Osteocyte (in vitro differentiated cells): ENCODE data around the gene KBTBD4. TPM values are rescaled to one million over a fixed set of nuclear protein-coding genes. Genes with fewer than 3 reads are reported as not detected.

ENCODE experiments used
- DNase-seq: peaks from one replicate; pipeline ENCODE4 v3.0.0; 2021; ENCODE audit warnings: mixed read lengths; ENCODE audit not compliant: unreplicated experiment; ENCODE audit errors: extremely low spot score
- H3K27ac Mint-ChIP-seq: one replicate; pipeline ENCODE4 v1.8.0; 2021; ENCODE audit warnings: mild to moderate bottlenecking, mixed read lengths; ENCODE audit not compliant: unreplicated experiment
- H3K27me3 Mint-ChIP-seq: one replicate; pipeline ENCODE4 v1.8.0; 2021; ENCODE audit warnings: mixed read lengths; ENCODE audit not compliant: unreplicated experiment
- H3K36me3 Mint-ChIP-seq: one replicate; pipeline ENCODE4 v1.8.0; 2021; ENCODE audit warnings: mixed read lengths; ENCODE audit not compliant: unreplicated experiment
- H3K4me1 Mint-ChIP-seq: one replicate; pipeline ENCODE4 v1.8.0; 2021; ENCODE audit warnings: mixed read lengths; ENCODE audit not compliant: unreplicated experiment
- H3K4me3 Mint-ChIP-seq: one replicate; pipeline ENCODE4 v1.8.0; 2021; ENCODE audit warnings: mild to moderate bottlenecking, moderate library complexity, mixed read lengths; ENCODE audit not compliant: unreplicated experiment
- H3K9me3 Mint-ChIP-seq: one replicate; pipeline ENCODE4 v1.8.0; 2021; ENCODE audit warnings: mixed read lengths; ENCODE audit not compliant: unreplicated experiment
- total RNA-seq: library from RNA; stranded (reverse); gene quantifications from 2 replicates; pipeline ENCODE4 v1.2.1, GENCODE V29; 2021
- TF ChIP-seq, protein P1 (sequence below): fragments of 200-600 bp; sonication (generic); IDR thresholded peaks from 2 replicates; pipeline ENCODE4 v1.5.0; 2021; ENCODE audit warnings: antibody characterized with exemption, mild to moderate bottlenecking, moderate library complexity

Gene KBTBD4
- total RNA-seq, 1 donor from 2014 or later = 19.7 TPM

DNA sequence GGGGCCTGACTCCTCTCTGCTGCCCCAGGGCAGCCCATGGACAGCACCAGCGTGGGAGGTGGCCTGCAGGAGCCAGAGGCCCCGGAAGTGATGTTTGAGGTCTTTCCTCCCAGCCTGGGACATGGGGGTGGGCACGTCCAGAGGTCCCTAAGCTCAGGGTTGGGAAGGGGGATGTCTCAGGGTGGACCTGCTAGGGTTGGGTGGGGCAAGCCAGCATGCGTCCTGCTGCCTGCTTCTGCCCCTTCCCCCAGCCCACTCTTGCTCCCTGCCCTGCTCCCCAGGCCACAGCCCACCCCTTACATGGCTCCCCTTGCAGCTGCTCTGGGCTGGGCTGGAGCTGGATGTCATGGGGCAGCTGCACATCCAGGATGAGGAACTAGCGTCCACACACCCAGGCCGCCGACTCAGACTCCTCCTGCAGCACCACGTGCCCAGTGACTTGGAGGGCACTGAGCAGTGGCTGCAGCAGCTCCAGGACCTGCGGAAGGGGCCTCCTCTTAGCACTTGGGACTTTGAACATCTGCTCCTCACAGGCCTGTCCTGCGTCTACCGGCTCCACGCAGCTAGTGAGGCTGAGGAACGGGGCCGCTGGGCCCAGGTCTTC, 9.1 kb upstream of the KBTBD4 start:
- TF ChIP-seq, protein P1, sequence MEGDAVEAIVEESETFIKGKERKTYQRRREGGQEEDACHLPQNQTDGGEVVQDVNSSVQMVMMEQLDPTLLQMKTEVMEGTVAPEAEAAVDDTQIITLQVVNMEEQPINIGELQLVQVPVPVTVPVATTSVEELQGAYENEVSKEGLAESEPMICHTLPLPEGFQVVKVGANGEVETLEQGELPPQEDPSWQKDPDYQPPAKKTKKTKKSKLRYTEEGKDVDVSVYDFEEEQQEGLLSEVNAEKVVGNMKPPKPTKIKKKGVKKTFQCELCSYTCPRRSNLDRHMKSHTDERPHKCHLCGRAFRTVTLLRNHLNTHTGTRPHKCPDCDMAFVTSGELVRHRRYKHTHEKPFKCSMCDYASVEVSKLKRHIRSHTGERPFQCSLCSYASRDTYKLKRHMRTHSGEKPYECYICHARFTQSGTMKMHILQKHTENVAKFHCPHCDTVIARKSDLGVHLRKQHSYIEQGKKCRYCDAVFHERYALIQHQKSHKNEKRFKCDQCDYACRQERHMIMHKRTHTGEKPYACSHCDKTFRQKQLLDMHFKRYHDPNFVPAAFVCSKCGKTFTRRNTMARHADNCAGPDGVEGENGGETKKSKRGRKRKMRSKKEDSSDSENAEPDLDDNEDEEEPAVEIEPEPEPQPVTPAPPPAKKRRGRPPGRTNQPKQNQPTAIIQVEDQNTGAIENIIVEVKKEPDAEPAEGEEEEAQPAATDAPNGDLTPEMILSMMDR = no peak
- Mint-ChIP-seq H3K4me3 (no peak overlapping the region), H3K4me1 (no peaks in the 10 kb centered on the region), H3K9me3 (no peaks in the 10 kb centered on the region), H3K27ac (no peak overlapping the region), H3K36me3 (peaks cover 13% of the 10 kb centered on the region), H3K27me3 (no peaks in the 10 kb centered on the region)
- DNase-seq = no peak

DNA sequence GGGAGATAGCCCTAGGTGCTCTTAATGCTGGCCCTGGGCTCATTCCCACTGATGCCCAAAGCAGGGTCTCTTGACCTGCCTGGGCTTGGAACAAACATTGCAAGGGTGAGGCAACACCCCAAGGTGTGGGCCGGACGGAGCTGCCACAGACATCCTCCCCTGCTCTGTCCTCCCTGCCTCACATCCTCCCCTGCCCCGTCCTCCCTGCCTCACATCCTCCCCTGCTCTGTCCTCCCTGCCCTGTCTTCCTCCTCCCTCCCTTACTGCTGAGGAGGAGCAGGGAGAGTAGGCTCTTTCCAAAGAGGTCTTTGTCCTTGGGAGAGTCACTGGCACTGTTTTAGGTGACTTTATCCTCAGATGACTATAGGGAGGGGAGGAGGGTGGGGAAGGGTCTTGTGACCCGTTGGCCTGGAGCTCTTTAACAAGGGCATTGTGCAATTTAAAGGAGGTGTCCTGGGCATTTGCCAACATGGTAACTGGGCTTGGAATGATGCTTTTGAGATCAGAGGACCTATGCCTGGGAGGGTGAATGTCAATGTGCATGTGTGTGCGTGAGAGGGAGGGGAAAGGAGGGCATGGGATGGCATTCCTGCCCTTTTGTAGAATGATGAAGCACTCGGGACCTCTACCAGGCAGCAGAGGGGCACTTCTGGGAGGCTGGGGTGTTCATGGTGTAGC, 8.4 kb upstream of the KBTBD4 start:
- Mint-ChIP-seq H3K36me3 (peaks cover 18% of the 10 kb centered on the region), H3K4me1 (no peaks in the 10 kb centered on the region), H3K4me3 (no peak overlapping the region), H3K27ac (no peak overlapping the region), H3K9me3 (no peaks in the 10 kb centered on the region), H3K27me3 (no peaks in the 10 kb centered on the region)
- TF ChIP-seq, protein P1 = no peak
- DNase-seq = no peak

DNA sequence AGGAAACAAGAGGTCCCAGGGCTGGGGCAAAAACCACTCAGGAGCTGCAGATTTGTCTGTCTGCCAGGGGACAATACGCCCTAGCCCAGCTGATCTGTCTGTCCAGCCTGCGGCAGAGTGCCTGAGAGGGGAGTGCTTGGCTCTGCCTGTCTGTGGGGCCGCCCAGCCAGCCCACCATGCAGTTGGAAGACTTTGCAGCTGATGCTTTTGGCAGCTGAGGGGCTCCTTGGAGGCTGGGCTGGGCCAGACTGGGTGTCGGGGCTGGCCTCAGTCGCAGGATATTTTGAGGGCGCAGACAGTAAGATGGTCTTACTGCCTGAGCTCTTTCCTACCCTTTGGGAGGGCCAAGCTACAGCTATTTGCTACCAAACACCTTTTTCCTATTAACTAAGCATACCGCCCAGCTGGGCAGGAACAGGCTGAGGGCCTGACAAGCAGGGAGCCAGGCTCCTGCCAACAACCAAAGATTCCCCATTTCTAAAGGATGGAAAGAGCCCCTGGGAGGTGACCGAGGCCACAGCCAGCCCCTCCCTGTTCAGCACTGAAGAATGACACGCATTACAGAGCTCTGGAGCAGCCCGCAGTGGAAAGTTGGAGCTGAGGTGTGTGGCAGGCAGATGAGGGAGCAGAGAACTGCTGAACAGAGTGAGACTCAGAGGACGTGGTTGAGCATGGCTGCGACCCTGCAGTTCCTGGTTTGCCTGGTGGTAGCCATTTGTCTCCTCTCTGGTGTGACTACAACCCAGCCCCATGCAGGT, 7.5 kb upstream of the KBTBD4 start, which contains the start of gene FAM180B:
TSS of gene FAM180B (plus strand) at position 581 of the 758 bp plus-strand sequence. CDS start at position 672, 91 bp downstream.
- Mint-ChIP-seq H3K36me3 (peaks cover 22% of the 10 kb centered on the region), H3K27me3 (no peaks in the 10 kb centered on the region), H3K27ac (peak within 1 kb of the TSS; percentile 55)

DNA sequence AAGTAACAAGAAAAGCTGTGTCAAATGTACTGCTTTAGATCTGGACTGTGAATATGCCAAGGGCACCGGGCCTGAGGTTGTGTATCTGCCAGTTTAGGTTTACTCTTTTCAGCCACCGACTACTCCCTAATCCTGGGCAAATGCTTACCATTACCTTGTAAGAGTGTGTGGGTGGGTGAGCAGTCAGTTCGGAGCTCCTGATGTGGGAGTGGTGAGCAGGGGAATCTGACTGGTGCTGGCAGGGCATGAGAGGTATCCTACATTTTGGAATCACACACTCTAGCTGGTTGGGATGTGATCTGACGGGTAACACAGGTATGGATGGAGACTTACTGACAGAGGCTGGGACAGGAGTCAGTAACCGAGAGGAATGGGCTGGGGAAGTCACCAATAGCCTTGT, 5.1 kb upstream of the KBTBD4 start:
- Mint-ChIP-seq H3K4me3 (no peak overlapping the region), H3K4me1 (peaks cover 11% of the 10 kb centered on the region), H3K36me3 (peaks cover 26% of the 10 kb centered on the region), H3K27ac (no peak overlapping the region), H3K27me3 (no peaks in the 10 kb centered on the region), H3K9me3 (no peaks in the 10 kb centered on the region)
- TF ChIP-seq, protein P1 = no peak
- no peak for DNase-seq

More for the DNA sequence above, 7.5 kb upstream of the KBTBD4 start, which contains the start of gene FAM180B:
- no peak within 1 kb of the TSS for H3K4me3 Mint-ChIP-seq
- no peaks in the 10 kb centered on the region for H3K9me3 Mint-ChIP-seq
- H3K4me1 Mint-ChIP-seq = no peaks in the 10 kb centered on the region
- no peak for DNase-seq
- TF ChIP-seq, protein P1 = no peak
